HG03442 (cell line): ENCODE measurements around the gene SEL1L.
"Not testable (repeated sequence)": the region's sequence is repeated elsewhere in the genome, so short reads cannot be mapped to it uniquely, and the experiment has no call there.

Experiments used
- ATAC-seq: cut with Tn5 transposase; IDR thresholded peaks from one replicate; pipeline ENCODE4 v1.9.1; 2021; ENCODE audit warnings: mild to moderate bottlenecking, moderate library complexity; ENCODE audit not compliant: unreplicated experiment

The SEL1L gene

GRCh38 chr14:81474685-81475324, 58.8 kb downstream of the SEL1L start:
- no peak for ATAC-seq

GRCh38 chr14:81474148-81474492, 59.5 kb downstream of the SEL1L start:
- peak; percentile 48 for ATAC-seq

GRCh38 chr14:81473456-81474147, 60.1 kb downstream of the SEL1L start:
- ATAC-seq, result peak; percentile 16

- no peak for ATAC-seq
Observed at GRCh38 chr14:81472096-81472800, 61.4 kb downstream of the SEL1L start.

- ATAC-seq, result peak; percentile 20
Observed at GRCh38 chr14:81471062-81471461, 62.6 kb downstream of the SEL1L start.

GRCh38 chr14:81470557-81470826, 63.2 kb downstream of the SEL1L start:
- peak; percentile 34 for ATAC-seq

GRCh38 chr14:81466854-81467253, 66.8 kb downstream of the SEL1L start:
- no peak for ATAC-seq

GRCh38 chr14:81465507-81466228, 68.0 kb downstream of the SEL1L start:
- ATAC-seq, result no peak

GRCh38 chr14:81465003-81465392, 68.7 kb downstream of the SEL1L start:
- ATAC-seq, result peak; percentile 7

GRCh38 chr14:81464253-81465002, 69.2 kb downstream of the SEL1L start:
- ATAC-seq, result peak; percentile 66

- not testable (repeated sequence) for ATAC-seq
Observed at GRCh38 chr14:81462356-81462755, 71.3 kb downstream of the SEL1L start.

- no peak for ATAC-seq
Observed at GRCh38 chr14:81459912-81460311, 73.7 kb downstream of the SEL1L start.

GRCh38 chr14:81458352-81458751, 75.3 kb downstream of the SEL1L start:
- ATAC-seq, result no peak

- peak; percentile 33 for ATAC-seq
Observed at GRCh38 chr14:81455390-81455789, 78.3 kb downstream of the SEL1L start.

GRCh38 chr14:81454572-81455218, 79.0 kb downstream of the SEL1L start:
- ATAC-seq, result peak; percentile 70

GRCh38 chr14:81453166-81453766, 80.4 kb downstream of the SEL1L start:
- peak; percentile 61 for ATAC-seq

- no peak for ATAC-seq
Observed at GRCh38 chr14:81452341-81453133, 81.1 kb downstream of the SEL1L start.

- ATAC-seq, result no peak
Observed at GRCh38 chr14:81450976-81451375, 82.7 kb downstream of the SEL1L start.

- ATAC-seq, result no peak
Observed at GRCh38 chr14:81450100-81450531, 83.5 kb downstream of the SEL1L start.
